D721Med (cell line): Measurements from ENCODE around the gene B4GALT7.

Experiments
- DNase-seq: peaks from one replicate; pipeline ENCODE4 v3.0.0; 2011; ENCODE audit warnings: low spot score; ENCODE audit not compliant: insufficient read length
- FAIRE-seq: peaks from 2 replicates; lab custom pipeline; 2011; peaks lifted over from hg19 to GRCh38; lab: Jason Lieb, UNC
- TF ChIP-seq, protein P1 (sequence below): IDR thresholded peaks from 2 replicates; pipeline ENCODE4 v1.5.1; 2012; ENCODE audit warnings: mild to moderate bottlenecking, control low read depth; ENCODE audit not compliant: insufficient read depth; ENCODE audit errors: missing control alignments

Gene B4GALT7

GRCh38 chr5:177605078-177605477 lies 5.1 kb downstream of the B4GALT7 start:
- DNase-seq (no peak), FAIRE-seq (no peak)
- TF ChIP-seq, protein P1, sequence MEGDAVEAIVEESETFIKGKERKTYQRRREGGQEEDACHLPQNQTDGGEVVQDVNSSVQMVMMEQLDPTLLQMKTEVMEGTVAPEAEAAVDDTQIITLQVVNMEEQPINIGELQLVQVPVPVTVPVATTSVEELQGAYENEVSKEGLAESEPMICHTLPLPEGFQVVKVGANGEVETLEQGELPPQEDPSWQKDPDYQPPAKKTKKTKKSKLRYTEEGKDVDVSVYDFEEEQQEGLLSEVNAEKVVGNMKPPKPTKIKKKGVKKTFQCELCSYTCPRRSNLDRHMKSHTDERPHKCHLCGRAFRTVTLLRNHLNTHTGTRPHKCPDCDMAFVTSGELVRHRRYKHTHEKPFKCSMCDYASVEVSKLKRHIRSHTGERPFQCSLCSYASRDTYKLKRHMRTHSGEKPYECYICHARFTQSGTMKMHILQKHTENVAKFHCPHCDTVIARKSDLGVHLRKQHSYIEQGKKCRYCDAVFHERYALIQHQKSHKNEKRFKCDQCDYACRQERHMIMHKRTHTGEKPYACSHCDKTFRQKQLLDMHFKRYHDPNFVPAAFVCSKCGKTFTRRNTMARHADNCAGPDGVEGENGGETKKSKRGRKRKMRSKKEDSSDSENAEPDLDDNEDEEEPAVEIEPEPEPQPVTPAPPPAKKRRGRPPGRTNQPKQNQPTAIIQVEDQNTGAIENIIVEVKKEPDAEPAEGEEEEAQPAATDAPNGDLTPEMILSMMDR: no peak

DNA sequence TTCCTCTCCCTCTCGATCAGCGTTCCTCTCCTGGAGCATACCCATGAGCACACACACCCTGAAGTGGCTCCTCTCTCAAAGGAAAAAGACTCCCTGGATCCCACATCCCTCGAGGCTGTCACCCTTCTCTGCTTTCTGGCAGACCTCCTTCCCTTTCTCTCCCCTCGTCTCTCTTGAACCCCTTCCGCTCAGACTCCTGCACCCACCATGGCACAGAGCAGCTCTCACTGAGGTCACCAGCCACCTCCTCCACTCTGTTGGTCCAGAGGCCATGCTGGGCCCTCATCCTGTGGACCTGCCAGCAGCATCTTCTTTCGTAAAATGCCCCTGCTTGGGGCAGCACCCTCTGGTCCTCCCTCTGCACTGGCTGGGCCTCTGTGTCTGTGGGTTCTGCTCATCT lies 5.7 kb downstream of the B4GALT7 start:
- no peak for FAIRE-seq
- TF ChIP-seq, protein P1: no peak

DNA sequence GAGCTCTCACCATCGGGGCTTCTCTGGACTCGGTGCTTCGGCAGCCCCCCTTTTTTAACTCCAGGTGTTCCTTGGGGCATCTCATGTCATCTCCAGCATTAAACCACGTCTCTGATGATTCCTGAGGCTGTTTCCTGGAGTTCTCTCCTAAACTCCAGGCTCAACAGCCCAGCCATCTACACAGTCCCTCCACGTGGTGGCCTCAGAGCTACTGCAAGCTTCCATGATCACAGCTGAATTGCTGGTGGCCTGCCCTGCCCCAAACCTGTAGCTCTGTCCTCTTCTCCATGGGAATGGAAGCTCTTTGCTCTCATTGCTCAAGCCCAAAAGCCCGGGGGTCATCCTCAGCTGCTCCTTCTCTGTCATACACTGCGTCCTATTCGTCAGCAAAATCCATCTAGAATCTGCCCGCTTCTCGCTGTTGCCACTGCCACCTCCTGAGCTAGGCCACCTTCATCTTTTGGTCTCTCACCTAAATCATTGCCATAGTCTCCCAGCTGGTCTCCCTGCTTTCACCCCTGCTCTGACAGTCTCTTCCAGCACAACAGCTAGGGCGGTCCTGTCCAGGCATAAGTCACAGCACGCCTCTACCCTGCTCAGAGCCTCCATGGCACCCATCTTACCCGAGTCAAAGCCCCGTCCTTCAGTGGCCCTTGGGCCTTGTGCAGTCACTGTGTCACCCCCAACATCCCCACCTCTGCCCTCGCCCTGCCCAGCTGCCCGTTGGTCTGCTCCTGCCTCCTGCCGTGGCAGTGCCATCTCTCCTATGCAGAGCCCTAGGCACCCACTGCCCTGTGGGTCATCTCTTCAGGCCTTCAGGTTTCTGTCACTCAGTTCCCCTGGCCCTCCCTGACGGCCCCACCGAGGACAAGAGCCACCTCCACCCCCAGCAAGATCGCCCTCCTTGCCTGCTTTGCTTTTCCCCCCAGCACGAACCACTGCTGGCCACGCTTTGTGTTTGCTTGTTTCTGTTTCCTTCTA lies 6.4 kb downstream of the B4GALT7 start:
- DNase-seq: no peak
- FAIRE-seq: no peak
- TF ChIP-seq, protein P1: no peak

More for the DNA sequence above, 5.7 kb downstream of the B4GALT7 start:
- DNase-seq: no peak

- TF ChIP-seq, protein P1: no peak
- DNase-seq (no peak), FAIRE-seq (no peak)
Observed at GRCh38 chr5:177607115-177607451, 7.2 kb downstream of the B4GALT7 start.

DNA sequence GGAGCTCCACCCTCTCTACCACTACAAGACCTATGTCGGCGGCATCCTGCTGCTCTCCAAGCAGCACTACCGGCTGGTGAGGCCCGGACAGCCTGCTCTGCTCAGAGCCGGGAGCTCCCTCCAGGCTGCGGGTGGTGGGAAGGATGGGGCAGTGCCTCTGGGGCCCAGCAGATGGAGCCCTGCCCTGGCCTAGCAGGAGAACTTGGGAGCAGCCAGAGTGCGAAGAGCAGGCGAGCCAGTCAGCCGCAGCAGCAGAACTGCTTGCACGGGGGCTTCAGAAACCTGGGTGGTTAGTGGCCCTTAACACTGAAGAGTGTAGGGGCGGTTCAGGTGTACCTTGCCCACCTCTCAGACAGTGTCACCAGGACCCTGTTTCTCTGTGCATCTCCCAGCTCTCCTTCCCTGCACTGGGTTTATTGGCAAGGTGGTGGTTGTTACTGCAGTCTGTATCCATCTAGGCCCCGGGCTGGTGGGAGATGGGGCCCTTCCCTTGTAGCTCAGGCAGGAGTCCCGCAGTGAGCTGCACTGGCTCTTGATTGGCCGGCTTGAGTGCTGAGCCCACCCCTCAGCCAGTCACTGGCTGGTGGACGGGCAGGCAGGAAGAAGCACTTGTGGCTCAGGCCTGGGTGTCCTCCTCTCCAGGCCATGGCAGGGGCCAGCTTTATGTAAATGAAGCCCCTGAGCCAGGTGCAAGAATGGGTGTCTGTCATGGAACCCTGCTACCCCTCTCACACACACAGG lies 7.7 kb downstream of the B4GALT7 start:
- TF ChIP-seq, protein P1: peak; percentile 78
- DNase-seq: peak; percentile 86
- FAIRE-seq: no peak

DNA sequence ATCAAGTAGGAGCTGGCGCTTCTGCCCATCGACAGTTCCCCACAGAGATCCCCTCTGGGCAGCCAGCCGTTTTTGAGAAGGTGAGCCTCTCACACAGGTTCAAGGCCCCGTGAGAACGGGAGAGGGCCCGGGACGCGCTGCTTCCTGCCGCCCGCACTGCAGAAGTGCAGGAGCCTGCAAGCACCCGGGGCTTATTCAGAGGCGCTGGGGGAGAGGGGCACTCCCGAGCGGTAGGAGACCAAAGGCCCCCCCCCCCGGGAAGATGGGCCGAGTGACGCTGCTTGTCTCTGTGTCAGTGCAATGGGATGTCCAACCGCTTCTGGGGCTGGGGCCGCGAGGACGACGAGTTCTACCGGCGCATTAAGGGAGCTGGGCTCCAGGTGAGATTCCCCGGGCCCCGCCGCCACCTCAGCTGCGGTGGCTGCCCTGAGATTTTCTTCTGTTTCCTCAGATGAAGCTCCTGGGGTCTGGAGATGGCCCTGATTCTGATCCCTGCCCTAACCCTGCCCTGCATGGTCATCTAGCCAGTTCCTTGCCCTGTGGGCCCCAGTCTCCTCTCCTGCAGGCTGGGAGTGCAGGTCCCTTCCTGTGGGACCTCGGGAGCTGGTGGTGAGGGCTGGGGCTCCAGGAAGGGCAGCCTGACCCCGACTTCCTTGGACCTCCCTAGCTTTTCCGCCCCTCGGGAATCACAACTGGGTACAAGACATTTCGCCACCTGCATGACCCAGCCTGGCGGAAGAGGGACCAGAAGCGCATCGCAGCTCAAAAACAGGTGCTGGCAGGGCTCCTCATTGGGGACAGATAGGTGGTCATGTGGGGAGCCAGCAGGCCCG lies 8.5 kb downstream of the B4GALT7 start:
- no peak for FAIRE-seq
- DNase-seq: no peak
- TF ChIP-seq, protein P1: no peak
